ENCODE results near the gene FAM221A. TPM values are rescaled to one million over a fixed set of nuclear protein-coding genes. Genes with fewer than 3 reads are reported as not detected.

Gene FAM221A
- total and polyA plus RNA-seq, 2 of the 8 experiments (the other 6 are each of a cell fraction or from before 2014, with no cell fraction given), result 21.5 to 39.0 TPM

DNA sequence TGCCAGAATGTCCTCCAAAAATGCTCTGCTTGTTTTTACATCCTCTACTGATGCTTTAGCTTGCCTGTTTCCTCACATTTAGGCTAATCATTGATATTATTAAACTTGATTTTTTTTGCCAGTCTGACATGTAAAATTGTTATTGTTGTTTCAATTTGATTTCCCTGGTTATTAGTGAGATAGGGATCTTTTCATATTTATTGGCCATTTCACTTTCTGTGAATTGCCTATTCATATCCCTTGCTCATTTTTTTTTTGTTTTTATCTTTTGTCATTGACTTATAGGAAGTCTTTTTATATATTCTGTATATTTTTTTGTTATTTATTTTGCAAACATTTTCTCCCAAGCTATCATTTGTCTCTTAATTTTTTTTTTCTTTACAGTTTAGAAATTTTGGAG is 13.2 kb downstream of the FAM221A start:
- H4K5ac ChIP-seq (ENCODE audit: insufficient read length, low read depth, low read length), result no peak overlapping the region
- H3K79me1 ChIP-seq (ENCODE audit: low read depth, low read length), result no peaks in the 10 kb centered on the region
- H3K9ac ChIP-seq (replicated peaks in 1 of 4; ENCODE audit: extremely low read depth in 1 of 4, low read depth in 3 of 4, low read length in 3 of 4), result no peak overlapping the region
- H3K9me3 ChIP-seq (ENCODE audit: insufficient read depth in 2 of 2, low read depth in 1 of 2, low read length in 1 of 2), result no peaks in the 10 kb centered on the region
- POLR2A ChIA-PET (ENCODE audit: partially characterized antibody), result interaction anchor here (1.4 to 2.7 kb wide), 2 partner anchors 9 to 12 kb away, joined by 3 to 12 read pairs; partner anchors contain the start of gene FAM221A
- H3K4me2 ChIP-seq (ENCODE audit: insufficient read depth in 1 of 2, low read depth in 2 of 2, low read length in 2 of 2), result no peak overlapping the region
- no peak overlapping the region for H3K4me3 ChIP-seq (ENCODE audit: extremely low read depth in 1 of 4, insufficient read depth in 2 of 4, low read depth in 3 of 4, low read length in 4 of 4)
- CTCF ChIA-PET (ENCODE audit: partially characterized antibody), result interaction anchor here (7.5 kb wide), 1 partner anchor 15 kb away, joined by 79 read pairs; the partner anchor contains the start of gene STK31
- no peak overlapping the region for H3K23ac ChIP-seq (ENCODE audit: insufficient read length)
- H3K36me3 ChIP-seq (ENCODE audit: control insufficient read depth in 2 of 4, insufficient read depth in 4 of 4, low read length in 3 of 4), result peaks cover 3 to 42% (median 28%) of the 10 kb centered on the region in 4 experiments; a peak in 6 of 8 replicates
- H3K23me2 ChIP-seq (ENCODE audit: low read depth, low read length), result no peaks in the 10 kb centered on the region
- H3K56ac ChIP-seq (replicated peaks; ENCODE audit: insufficient read length, low read depth, low read length), result no peak overlapping the region
- no peak overlapping the region for H2BK120ac ChIP-seq (replicated peaks; ENCODE audit: low read depth, low read length)
- H3K4ac ChIP-seq (replicated peaks; ENCODE audit: insufficient read length, low read depth, low read length), result no peak overlapping the region
- no peak overlapping the region for H2BK20ac ChIP-seq (ENCODE audit: low read length)
- no peaks in the 10 kb centered on the region for H3K27me3 ChIP-seq (replicated peaks in 1 of 4; ENCODE audit: control insufficient read depth in 3 of 4, extremely low read depth in 1 of 4, insufficient read depth in 3 of 4, low read length in 3 of 4)
- H4K91ac ChIP-seq (replicated peaks; ENCODE audit: insufficient read length, low read length), result no peak overlapping the region
- no peak overlapping the region for H2BK15ac ChIP-seq (ENCODE audit: low read length)
- TF ChIP-seq ZNF274 (IDR thresholded peaks at IDR 0.05; ENCODE audit: borderline replicate concordance, extremely low read depth, low read length), result no peak
- no peak for TF ChIP-seq TAF7 (optimal IDR thresholded peaks at IDR 0.05; ENCODE audit: borderline replicate concordance, low read depth, low read length)
- TF ChIP-seq BACH1 (IDR thresholded peaks at IDR 0.05; ENCODE audit: low read length), result no peak
- no peak for TF ChIP-seq PHF8 (conservative IDR thresholded peaks at IDR 0.05; ENCODE audit: low read depth, low read length)
- TF ChIP-seq RBBP5 (IDR thresholded peaks at IDR 0.05; ENCODE audit: borderline replicate concordance, low read depth, low read length), result no peak
- no peak for TF ChIP-seq BCL11A (IDR thresholded peaks at IDR 0.05; ENCODE audit: low read depth in 2 of 2, low read length in 2 of 2)
- TF ChIP-seq SP4 (IDR thresholded peaks at IDR 0.05; ENCODE audit: low read length), result no peak
- no peak for TF ChIP-seq HDAC6 (IDR thresholded peaks at IDR 0.05; ENCODE audit: low read depth, low read length)
- TF ChIP-seq MAFK (IDR thresholded peaks at IDR 0.05; ENCODE audit: low read depth, low read length), result no peak
- TF ChIP-seq JUND (IDR thresholded peaks at IDR 0.05; ENCODE audit: low read length), result no peak
- no peak for TF ChIP-seq SAP30 (IDR thresholded peaks at IDR 0.05; ENCODE audit: insufficient read depth, insufficient replicate concordance, low read length)
- no peak for TF ChIP-seq FOSL1 (IDR thresholded peaks at IDR 0.05; ENCODE audit: insufficient read depth, low read depth, low read length)
- no peaks in the 10 kb centered on the region for H3K79me2 ChIP-seq (ENCODE audit: control insufficient read depth in 1 of 2, insufficient read depth in 2 of 2, low read length in 2 of 2)
- H3K27ac ChIP-seq (ENCODE audit: low read depth, low read length), result no peak overlapping the region
- no peak overlapping the region for H2BK12ac ChIP-seq (ENCODE audit: low read depth, low read length)
- no peak overlapping the region for H2BK5ac ChIP-seq (ENCODE audit: low read depth, low read length)
- H3K14ac ChIP-seq (ENCODE audit: insufficient read length), result no peak overlapping the region
- H4K20me1 ChIP-seq (replicated peaks in 1 of 2; ENCODE audit: control insufficient read depth in 1 of 2, insufficient read depth in 2 of 2, low read length in 2 of 2), result peaks cover 0 to 1% of the 10 kb centered on the region in 2 experiments
- H4K8ac ChIP-seq (ENCODE audit: extremely low read depth, insufficient read depth, low read length), result no peak overlapping the region
- H2AFZ ChIP-seq (ENCODE audit: low read length), result no peak overlapping the region
- DNase-seq (ENCODE audit: low read depth in 1 of 2, low spot score in 2 of 2), result no peak
- H2AK5ac ChIP-seq (ENCODE audit: low read depth, low read length), result no peak overlapping the region
- no peak overlapping the region for H3K18ac ChIP-seq (ENCODE audit: extremely low read depth, low read length)
- FAIRE-seq, result no peak
- H3K4me1 ChIP-seq (replicated peaks in 1 of 4; ENCODE audit: control insufficient read depth in 3 of 4, insufficient read depth in 4 of 4, low read length in 3 of 4), result no peaks in the 10 kb centered on the region

Data from H1 (cell line).